Ramos (cell line): Measurements from ENCODE around the gene KCNQ1.

Experiments used
- in situ Hi-C: fragments of 300-500 bp; cut with MboI; formaldehyde crosslinking; loops from one replicate; pipeline ENCODE4 v1.14.3; 2022; ENCODE audit warnings: low sequenced_read_pairs; ENCODE audit not compliant: unreplicated experiment

The KCNQ1 gene

GRCh38 chr11:2775626-2776350, 331.0 kb downstream of the KCNQ1 start:
- in situ Hi-C loops: no loop called here

GRCh38 chr11:2776351-2777061, 331.7 kb downstream of the KCNQ1 start:
- in situ Hi-C loops: no loop called here

GRCh38 chr11:2777386-2777785, 332.6 kb downstream of the KCNQ1 start:
- in situ Hi-C loops: no loop called here

- in situ Hi-C loops: no loop called here
Observed at GRCh38 chr11:2777871-2778629, 333.2 kb downstream of the KCNQ1 start.

GRCh38 chr11:2778630-2779498, 334.1 kb downstream of the KCNQ1 start:
- in situ Hi-C loops: no loop called here

GRCh38 chr11:2779499-2779980, 334.7 kb downstream of the KCNQ1 start:
- in situ Hi-C loops: no loop called here

- in situ Hi-C loops: no loop called here
Observed at GRCh38 chr11:2779981-2780849, 335.4 kb downstream of the KCNQ1 start.

GRCh38 chr11:2780850-2781407, 336.1 kb downstream of the KCNQ1 start:
- in situ Hi-C loops: no loop called here

GRCh38 chr11:2781408-2782274, 336.8 kb downstream of the KCNQ1 start:
- in situ Hi-C loops: no loop called here

GRCh38 chr11:2782769-2783168, 338.0 kb downstream of the KCNQ1 start:
- in situ Hi-C loops: no loop called here

- in situ Hi-C loops: no loop called here
Observed at GRCh38 chr11:2783536-2784082, 338.8 kb downstream of the KCNQ1 start.

GRCh38 chr11:2787816-2788167, 343.0 kb downstream of the KCNQ1 start:
- in situ Hi-C loops: no loop called here

GRCh38 chr11:2788168-2789071, 343.6 kb downstream of the KCNQ1 start:
- in situ Hi-C loops: no loop called here

- in situ Hi-C loops: no loop called here
Observed at GRCh38 chr11:2789331-2789730, 344.5 kb downstream of the KCNQ1 start.

GRCh38 chr11:2789791-2790567, 345.2 kb downstream of the KCNQ1 start:
- in situ Hi-C loops: no loop called here

- in situ Hi-C loops: no loop called here
Observed at GRCh38 chr11:2790568-2790921, 345.7 kb downstream of the KCNQ1 start.
